GM18867 (cell line): ENCODE results near the gene USP5.
"Not testable (repeated sequence)": the region's sequence is repeated elsewhere in the genome, so short reads cannot be mapped to it uniquely, and the experiment has no call there.

Experiments
- ATAC-seq: cut with Tn5 transposase; IDR thresholded peaks from one replicate; pipeline ENCODE4 v1.9.1; 2021; ENCODE audit warnings: mild to moderate bottlenecking, moderate library complexity; ENCODE audit not compliant: unreplicated experiment

Gene USP5

DNA sequence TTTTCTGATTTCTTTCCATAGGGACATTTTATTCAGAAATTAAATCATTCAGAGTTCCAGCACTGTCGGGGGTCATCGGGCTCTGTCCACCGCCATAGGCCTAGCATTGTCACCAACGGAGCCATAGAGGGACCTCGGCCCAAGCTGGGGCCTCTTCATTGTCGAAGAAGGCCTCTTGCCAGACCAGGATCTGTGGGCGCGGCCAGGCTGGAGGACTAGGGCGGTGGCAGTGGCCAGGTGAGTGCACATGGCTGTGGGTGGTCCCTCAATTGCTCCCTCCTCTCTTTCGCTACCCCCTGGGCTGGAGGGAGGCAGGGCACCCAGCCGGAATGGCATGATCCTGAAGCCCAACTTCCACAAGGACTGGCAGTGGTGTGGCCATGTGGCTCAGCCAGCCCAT, 31.7 kb downstream of the USP5 start:
- ATAC-seq: no peak

DNA sequence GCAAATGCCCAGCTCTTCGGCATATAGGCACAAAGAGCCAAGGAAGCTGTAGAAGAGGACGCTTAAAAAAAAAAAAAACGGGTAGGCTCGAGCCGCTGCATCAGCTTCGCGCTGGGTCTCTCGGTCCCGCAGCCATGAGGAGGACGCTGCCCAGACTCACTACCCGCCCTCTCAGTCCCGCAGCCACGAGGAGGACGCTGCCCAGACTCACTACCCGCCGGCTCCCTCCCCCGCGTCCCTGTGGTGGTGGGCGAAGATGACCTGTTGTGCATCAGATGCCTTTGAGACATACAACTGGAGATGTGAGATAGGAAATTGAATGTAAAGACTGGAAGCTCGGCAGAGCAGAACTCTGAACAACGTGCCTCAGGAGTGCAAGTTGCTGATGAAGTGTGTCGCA, 32.6 kb downstream of the USP5 start:
- ATAC-seq: no peak

DNA sequence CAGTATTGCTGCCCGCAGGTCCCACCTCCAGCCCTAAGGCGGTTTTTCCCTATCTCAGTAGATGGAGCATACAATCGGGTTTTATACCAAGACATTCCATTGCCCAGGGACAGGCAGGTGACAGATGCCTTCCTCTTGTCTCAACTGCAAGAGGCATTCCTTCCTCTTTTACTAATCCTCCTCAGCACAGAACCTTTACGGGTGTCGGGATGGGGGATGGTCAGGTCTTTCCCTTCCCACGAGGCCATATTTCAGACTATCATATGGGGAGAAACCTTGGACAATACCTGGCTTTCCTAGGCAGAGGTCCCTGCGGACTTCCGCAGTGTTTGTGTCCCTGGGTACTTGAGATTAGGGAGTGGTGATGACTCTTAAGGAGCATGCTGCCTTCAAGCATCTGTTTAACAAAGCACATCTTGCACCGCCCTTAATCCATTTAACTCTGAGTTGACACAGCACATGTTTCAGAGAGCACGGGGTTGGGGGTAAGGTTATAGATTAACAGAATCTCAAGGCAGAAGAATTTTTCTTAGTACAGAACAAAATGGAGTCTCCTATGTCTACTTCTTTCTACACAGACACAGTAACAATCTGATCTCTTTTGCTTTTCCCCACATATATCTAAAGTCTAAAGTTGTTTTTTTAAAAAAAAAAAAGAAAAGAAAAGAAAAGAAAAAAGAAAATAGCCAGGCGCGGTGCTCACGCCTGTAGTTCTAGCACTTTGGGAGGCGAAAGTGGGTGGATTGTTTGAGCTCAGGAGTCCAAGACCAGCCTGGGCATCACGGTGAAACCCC, 34.5 kb downstream of the USP5 start:
- not testable (repeated sequence) for ATAC-seq

DNA sequence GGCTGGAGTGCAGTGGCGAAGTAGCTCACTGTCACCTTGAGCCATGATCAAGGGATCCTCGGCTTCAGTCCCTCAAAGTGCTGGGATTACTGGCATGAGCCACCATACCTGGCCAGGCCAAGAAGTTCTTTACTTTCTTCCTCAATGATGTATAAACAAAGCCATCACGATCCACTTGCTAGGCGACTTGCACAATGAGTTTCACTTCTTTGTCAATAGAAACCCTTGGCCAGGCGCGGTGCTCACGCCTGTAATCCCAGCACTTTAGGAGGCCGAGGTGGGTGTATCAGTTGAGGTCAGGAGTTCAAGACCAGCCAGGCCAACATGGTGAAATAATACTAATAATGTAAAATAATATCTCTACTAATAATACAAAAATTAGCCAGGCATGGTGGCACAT, 35.5 kb downstream of the USP5 start:
- no peak for ATAC-seq

DNA sequence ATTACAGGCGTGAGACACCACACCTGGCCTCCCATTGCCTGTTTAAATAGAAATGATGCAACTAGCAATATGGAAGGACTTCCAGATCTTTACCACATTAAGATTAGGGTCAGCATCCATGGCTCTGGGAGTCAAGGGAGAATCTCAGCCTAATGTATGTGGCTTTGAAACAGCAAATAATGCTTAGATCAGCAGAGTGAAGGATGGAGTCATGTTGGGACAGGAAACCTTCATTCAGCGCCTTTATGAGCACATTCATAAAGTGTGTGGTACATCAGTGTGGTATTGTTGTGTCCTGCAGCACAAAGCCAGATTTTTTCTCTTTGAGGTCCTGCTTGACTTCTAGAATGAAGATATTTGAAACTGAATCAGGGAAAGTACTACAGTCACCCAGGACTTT, 36.4 kb downstream of the USP5 start:
- ATAC-seq: no peak

DNA sequence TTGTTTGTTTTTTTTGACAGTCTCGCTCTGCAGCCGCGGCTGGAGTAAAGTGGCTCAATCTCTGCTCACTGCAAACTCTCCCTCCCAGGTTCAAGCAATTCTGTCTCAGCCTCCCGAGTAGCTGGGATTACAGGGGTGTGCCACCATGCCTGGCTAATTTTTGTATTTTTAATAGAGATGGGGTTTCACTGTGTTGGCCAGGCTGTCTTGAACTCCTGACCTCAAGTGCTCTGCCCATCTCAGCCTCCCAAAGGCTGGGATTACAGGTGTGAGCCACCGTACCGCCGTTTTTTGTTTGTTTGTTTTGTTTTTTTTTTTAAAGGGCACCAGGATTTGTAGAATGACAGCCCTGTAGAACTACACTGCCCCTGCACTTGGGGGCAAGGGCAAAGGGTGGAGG, 36.8 kb downstream of the USP5 start:
- ATAC-seq: not testable (repeated sequence)

DNA sequence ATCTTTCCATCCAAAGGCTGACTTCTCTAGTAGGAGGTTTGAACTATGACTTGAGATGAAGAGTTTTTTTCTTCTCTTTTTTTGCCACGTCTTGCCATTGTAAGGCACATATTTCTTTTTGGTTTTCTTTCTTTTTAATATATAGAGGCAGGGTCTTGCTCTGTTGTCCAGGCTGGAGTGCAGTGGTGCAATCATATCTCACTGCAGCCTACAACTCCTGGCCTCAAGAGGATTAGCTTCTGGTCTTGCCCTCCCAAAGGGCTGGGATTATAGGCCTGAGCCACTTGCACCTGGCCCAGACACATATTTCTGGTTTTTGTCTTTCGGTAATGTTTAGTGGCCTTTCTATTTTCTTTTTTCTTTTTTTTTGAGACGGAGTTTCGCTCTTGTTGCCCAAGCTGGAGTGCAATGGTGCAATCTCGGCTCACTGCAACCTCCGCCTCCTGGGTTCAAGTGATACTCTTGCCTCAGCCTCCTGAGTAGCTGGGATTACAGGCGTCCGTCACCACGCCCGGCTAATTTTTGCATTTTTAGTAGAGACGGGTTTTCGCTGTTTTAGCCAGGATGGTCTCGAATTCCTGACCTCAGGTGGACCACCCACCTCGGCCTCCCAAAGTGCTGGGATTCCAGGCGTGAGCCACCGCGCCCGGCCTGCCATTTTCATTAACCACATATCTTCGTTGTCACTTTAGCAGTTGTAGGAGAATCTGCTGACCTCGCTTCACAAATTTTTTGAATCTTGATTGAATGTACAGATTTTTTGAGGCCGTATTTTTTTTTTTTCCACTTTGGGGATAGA, 38.0 kb downstream of the USP5 start:
- not testable (repeated sequence) for ATAC-seq

DNA sequence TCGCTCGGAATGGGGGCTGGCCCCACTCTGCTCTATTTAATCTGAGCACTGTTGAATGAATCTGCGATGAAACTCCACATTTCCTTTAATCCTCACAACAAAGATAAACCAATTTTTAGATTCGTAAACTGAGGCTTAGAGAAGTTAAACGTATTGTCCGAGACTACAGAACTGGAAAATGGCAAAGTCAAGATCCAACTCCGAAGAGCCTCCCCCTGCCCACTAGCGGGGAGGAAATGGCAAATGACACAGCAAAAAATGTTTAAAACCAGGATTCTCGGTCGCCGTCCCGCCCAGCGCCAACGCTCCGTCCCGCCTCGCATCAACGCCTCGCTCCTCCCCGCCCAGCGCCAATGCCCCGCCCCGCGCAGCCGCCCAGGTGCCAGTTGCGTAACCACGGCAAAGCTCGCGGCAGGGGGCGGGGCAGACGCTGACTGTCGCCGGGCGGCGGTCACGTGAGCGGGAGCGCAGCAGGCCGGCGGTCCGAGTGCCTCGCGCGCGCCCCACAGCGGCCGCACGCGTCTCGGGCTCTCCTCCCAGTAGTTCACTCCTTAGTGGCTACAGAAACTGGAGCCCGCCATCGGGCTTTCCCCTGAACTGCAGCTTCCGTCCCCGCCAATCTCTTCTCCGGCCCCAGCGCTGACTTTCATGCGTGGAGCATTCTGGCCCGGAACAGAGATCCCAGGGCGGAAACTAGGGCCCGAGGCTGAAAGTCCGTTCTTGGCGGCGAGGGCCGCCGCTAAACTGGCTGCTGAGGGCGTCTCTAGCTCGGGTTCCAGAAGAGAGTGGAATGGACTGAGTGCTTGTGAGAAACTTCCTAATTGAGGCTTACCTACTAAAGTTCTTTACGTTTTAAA, 39.1 kb downstream of the USP5 start:
- ATAC-seq: peak; percentile 92

DNA sequence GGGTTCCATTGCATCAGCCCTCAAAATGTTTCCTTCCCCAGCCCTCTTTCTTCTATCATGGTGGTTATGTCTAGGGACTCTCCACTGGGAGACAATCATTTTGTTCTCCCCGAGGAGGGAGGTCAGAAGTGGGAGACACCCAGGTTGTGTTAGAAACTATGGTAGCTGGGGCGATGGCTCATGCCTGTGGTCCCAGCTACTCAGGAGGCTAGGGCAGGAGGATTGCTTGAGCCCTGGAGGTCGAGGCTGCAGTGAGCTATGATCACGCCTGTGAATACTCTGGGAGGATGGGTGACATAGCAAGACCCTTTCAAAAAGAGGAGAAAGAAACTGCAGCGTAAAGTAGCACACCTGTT, 39.7 kb downstream of the USP5 start:
- no peak for ATAC-seq

DNA sequence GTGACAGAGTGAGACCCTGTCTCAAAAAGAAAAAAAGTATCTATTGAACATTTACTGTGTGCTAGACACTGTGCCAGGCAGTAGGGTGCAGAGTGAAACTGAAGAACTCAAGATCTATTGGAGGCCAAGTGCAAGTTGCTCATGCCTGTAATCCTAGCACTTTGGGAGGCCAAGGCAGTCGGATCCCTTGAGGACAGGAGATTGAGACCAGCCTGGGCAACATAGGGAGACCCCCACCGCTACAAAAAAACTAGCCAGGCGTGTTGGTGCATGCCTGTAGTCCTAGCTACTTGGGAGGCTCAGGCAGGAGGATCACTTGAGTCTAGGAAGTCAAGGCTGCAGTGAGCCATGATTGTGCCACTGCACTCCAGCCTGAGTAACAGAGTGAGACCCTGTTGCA, 40.7 kb downstream of the USP5 start:
- not testable (repeated sequence) for ATAC-seq

DNA sequence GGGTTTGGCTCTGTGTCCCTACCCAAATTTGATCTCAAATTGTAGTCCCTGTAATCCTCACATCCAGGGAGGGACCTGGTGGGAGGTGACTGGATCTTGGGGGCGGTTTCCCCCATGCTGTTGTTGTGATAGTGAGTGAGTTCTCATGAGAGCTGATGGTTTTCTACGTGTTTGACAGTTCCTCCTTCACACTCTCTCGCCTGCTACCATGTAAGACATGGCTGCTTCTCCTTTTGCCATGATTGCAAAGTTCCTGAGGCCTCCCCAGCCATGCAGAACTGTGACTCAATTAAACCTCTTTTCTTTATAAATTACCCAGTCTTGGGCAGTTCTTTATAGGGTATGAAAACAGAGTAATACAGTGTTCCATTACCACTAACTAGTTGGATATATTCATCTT, 42.4 kb downstream of the USP5 start:
- ATAC-seq: no peak

DNA sequence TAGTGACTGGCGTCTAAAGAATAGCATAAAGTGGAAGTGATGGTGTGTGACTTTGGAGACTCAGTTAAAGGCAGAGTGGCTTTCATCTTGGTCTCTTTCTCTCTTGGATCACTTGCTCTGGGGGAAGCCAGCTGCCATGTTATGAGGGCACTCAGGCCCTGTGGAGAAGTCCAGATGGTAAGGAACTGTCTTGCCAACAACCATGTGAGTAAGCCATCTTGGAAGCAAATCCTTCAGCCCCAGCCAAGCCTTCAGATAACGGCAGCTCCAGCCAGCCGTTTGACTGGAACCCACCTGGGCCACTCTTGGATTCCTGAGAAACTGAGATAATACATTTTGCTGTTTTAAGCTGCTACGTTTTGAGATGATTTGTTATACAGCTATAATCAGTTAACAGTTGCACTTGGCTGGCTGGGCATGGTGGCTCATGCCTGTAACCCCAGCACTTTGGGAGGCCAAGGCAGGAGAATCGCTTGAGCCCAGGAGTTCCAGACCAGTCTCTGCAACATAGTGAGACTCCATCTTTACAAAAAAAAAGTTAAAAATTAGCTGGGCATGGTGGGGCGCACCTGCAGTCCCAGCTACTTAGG, 45.0 kb downstream of the USP5 start:
- ATAC-seq: no peak

DNA sequence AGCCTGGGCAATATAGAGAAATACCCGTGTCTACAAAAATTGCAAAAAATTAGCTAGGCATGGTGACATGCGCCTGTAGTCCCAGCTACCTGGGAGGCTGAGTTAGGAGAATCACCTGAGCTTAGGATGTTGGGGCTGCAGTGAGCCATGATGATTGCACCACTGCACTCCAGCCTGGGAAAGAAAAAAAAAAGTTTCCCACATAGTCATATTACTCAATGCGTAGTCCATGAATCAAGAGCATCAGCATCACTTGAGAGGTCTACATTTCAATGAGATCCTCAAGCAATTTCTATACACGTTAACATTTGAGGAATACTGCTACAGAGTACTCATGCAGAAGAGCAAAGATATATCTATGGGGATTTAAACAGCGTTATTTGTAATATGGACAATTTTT, 47.5 kb downstream of the USP5 start:
- ATAC-seq: no peak

DNA sequence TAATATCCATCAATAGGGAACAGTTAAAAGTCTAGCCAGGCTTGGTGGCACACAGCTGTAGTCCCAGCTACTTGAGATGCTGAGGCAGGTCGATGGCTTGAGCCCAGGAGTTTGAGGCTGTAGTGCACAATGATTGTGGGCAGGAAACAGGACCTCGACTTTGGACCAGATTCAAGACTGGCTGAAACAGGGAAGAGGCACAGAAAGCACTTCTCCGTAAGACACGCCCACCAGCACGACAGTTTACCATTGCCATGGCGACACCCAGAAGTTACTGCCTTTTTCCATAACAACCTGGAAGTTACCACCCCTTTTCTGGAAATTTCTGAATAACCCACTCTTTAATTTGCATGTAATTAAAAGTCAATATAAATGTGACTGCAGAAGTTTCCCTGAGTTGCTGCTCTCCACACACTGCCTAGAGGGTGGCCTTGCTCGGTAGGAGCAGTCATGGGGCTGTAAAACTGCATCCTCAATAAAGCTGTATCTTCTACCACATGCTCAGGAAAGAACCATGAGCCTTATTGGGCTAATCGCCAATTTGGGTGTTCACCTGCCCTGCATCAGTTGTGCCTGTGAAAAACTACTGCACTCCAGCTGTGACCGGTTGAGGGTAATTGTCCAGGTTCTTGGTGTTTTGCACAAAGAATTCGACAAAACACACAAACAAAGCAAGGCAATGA, 48.0 kb downstream of the USP5 start:
- ATAC-seq: no peak

DNA sequence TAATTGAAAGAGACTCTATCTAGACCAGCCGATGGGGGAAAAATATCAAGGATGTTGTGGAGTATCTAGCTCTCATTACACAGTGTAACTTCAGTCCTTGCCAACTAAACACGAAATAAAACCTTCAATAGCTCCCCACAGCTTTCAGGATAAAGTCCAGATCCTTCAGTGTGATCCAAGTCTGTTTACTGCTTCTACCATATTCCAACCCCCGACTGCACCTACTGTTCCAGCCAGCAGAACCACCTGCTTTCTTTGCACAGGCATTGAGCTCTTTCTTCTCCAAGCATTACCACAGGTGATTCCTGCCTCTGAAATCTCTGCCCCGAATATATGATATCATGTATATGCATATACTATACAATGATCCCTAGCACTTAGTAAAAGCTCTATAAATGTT, 50.5 kb downstream of the USP5 start:
- ATAC-seq: no peak

DNA sequence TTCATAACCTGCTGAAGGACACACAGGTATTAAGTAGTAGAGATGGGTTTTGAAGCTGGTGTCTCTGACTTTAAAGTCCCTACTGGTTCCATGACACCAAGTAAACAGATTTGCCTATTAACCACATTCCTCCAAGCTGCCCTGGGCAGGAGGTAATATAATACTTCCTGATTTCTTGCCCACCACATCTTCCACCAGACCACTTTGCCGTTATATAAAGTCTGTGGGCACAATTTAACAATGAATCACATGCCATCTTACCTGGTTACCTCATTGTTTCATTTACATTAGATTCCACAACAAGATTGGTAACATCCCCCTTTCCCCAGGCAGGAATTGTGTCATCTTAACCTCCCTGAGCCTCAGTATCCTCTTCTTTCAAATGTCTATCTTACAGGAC, 51.8 kb downstream of the USP5 start:
- ATAC-seq: no peak

DNA sequence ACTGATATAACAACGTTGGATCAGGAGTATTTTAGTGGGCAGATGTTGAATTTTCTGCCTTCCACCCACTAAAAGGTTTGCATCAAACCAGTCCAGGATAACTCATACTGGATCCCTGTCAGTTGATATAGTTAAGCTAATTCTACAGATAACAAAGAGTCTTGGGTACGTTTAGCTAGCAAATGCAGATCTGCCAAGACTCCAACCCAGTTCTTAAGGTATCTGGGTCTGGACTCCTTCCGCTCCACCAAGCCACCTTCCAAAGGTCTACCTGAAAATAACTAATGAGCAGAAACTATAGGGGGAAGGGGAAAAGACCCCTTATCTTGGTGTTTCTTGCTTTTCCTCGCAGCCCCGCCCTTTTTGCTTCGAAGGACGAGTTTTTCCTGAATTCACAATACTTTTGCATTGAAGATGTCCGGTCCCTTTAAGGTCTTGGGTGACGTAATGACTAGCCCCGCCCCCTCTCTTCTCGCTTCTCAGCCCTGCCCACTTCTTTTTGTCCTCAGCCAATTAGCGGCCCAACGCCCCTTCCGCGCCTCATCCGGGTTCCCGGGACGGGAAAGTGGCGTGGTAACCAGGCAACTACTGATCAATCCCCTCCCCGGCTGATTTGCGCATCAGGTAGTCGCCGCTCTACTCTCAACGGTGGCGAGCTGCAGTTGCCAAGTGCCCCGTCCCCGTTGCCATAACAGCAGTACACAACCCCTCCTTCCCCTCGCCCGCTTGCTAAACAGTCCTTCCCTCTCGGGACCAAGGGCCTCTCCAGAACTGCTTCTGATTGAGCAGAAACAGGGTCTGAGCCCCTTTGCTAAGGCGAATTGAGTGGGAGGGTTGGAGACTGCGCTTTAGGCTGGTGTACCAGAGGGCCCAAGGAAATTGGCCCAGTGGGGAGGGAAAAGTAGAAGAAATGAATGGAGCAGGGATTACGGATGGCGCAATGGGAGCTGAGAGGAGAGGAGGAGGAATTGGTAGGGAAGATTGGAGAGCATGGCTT, 52.6 kb downstream of the USP5 start, which contains the start of gene LRRC23:
Gene LRRC23 (plus strand): TSS at position 543 of the 997 bp plus-strand sequence. CDS start 812 bp downstream, outside the sequence.
- peak; percentile 92 for ATAC-seq

DNA sequence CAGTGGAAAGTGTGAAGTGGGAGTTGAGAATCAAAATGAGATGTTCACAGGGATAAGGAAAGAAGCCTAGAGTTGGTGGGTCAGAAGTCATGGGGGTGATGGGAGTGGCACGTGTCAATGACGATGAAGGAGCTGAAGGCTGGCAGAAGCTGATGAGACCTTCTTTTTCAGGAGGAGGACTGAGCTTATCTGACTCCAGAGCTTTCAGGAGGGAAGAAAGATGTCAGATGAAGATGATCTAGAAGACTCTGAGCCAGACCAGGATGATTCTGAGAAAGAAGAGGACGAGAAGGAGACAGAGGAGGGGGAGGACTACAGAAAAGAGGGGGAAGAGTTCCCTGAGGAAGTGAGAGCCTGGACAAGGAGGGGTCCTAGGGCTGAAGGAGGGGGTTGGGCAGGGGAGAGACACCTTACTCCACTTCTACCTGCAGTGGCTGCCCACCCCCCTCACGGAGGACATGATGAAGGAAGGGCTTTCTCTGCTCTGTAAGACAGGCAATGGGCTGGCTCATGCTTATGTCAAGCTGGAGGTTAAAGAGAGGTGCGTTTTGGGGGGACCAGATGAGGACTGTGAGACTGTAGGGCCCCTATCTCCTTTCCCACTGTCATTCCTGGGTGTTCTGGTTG, 53.6 kb downstream of the USP5 start:
- no peak for ATAC-seq

DNA sequence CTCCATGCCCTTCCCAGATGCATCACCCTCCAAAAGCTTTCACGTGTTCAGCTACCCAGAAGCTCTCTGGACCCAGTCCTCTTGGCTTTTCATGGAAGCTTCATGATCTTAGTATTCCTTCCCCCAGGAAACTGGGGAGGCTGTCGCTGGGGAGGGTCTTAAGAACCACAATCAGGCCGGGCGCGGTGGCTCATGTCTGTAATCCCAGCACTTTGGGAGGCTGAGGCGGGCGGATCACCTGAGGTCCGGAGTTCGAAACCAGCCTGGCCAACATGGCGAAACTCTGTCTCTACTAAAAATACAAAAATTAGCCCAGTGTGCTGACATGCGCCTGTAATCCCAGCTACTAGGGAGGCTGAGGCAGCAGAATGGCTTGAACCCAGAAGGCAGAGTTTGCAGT, 56.2 kb downstream of the USP5 start:
- not testable (repeated sequence) for ATAC-seq
